Activated naive CD4-positive, alpha-beta T cell treated with Interleukin-2 at 50 U/mL for 16 hours (primary cell): ENCODE measurements around the gene BRSK2.
"Not testable (repeated sequence)": the region's sequence is repeated elsewhere in the genome, so short reads cannot be mapped to it uniquely, and the experiment has no call there.

Experiments
- DNase-seq: peaks from one replicate; pipeline ENCODE4 v3.0.0-alpha.2; 2020

Gene BRSK2

GRCh38 chr11:1502168-1502953 is 112.6 kb downstream of the BRSK2 start:
- DNase-seq: no peak

- DNase-seq: no peak
Observed at GRCh38 chr11:1502954-1503707, 113.4 kb downstream of the BRSK2 start.

- no peak for DNase-seq
Observed at GRCh38 chr11:1503708-1504104, 114.0 kb downstream of the BRSK2 start.

GRCh38 chr11:1504138-1504537 is 114.4 kb downstream of the BRSK2 start:
- DNase-seq: no peak

- no peak for DNase-seq
Observed at GRCh38 chr11:1504581-1505290, 115.0 kb downstream of the BRSK2 start.

GRCh38 chr11:1505480-1505879 is 115.7 kb downstream of the BRSK2 start:
- DNase-seq: no peak

GRCh38 chr11:1506981-1507380 is 117.2 kb downstream of the BRSK2 start:
- DNase-seq: no peak

GRCh38 chr11:1507381-1508140 is 117.8 kb downstream of the BRSK2 start:
- DNase-seq: no peak

GRCh38 chr11:1508491-1508891 is 118.8 kb downstream of the BRSK2 start:
- DNase-seq: no peak

- no peak for DNase-seq
Observed at GRCh38 chr11:1508986-1509385, 119.3 kb downstream of the BRSK2 start.

GRCh38 chr11:1509626-1510255 is 120.0 kb downstream of the BRSK2 start:
- DNase-seq: no peak

GRCh38 chr11:1510351-1510750 is 120.6 kb downstream of the BRSK2 start:
- DNase-seq: not testable (repeated sequence)

GRCh38 chr11:1510928-1511327 is 121.2 kb downstream of the BRSK2 start:
- no peak for DNase-seq

- DNase-seq: no peak
Observed at GRCh38 chr11:1511937-1512496, 122.3 kb downstream of the BRSK2 start.
